Thyroid gland (tissue), 4 donors: ENCODE data around the gene MYH6. TPM values are rescaled to one million over a fixed set of nuclear protein-coding genes. Genes with fewer than 3 reads are reported as not detected.

Experiments
- DNase-seq, 2 donors: peaks; one replicate each; pipeline ENCODE4 v3.0.0-alpha.2; 2019
- H3K27ac ChIP-seq, 3 donors: fragments of 200-600 bp; sonication (generic); 1 replicate in 2 of 3; 2 replicates in 1 of 3; pipeline ENCODE4 v1.5.1; 2016 to 2019; ENCODE audit warnings: mild to moderate bottlenecking in 1 of 3, moderate library complexity in 1 of 3
- H3K27me3 ChIP-seq: fragments of 200-600 bp; sonication (generic); one replicate; pipeline ENCODE4 v1.5.1; 2019
- H3K36me3 ChIP-seq, 2 donors: fragments of 200-600 bp; sonication (generic); one replicate each; pipeline ENCODE4 v1.5.1; 2016 to 2019
- H3K4me1 ChIP-seq, 2 donors: fragments of 200-600 bp; sonication (generic); one replicate each; pipeline ENCODE4 v1.5.1; 2017 to 2019
- H3K4me3 ChIP-seq, 3 donors: fragments of 200-600 bp; sonication (generic); replicated peaks in 1 of 3; 1 replicate in 2 of 3; 2 replicates in 1 of 3; pipeline ENCODE4 v1.5.1; 2016; ENCODE audit warnings: mild to moderate bottlenecking in 1 of 3
- H3K9me3 ChIP-seq: fragments of 200-600 bp; sonication (generic); one replicate; pipeline ENCODE4 v1.5.1; 2017
- POLR2A ChIP-seq, 2 donors: fragments of 450-650 bp; IDR thresholded peaks; one replicate each; pipeline ENCODE4 v1.6.1; 2017; ENCODE audit warnings: antibody characterized with exemption in 2 of 2, mild to moderate bottlenecking in 2 of 2, moderate library complexity in 1 of 2
- WGBS, 2 donors: methylation state at CpG; one replicate each; pipeline ENCODE4 v1.1.5; 2017; 5-methylcytosine and 5-hydroxymethylcytosine counted together
- intact Hi-C: fragments of 100-400 bp; cut with DNase I; formaldehyde crosslinking; loops from one replicate; pipeline ENCODE4 v1.15.1; 2023
- total RNA-seq, 4 donors: library from RNA; depleted of rRNA; stranded (reverse); fragments of >200 nt; gene quantifications; one replicate each; pipeline ENCODE4 v1.2.3, GENCODE V29; 2016
- TF ChIP-seq, protein P1 (sequence below), 6 experiments: fragments of 200-600 bp in 3 of 6; fragments of 450-650 bp in 3 of 6; sonication (generic) in 3 of 6; IDR thresholded peaks; one replicate each; pipeline ENCODE4 v1.5.1; 2016 to 2019; ENCODE audit warnings: antibody characterized with exemption in 6 of 6, mild to moderate bottlenecking in 2 of 6, inconsistent platforms in 1 of 6, moderate library complexity in 1 of 6

MYH6 gene
- total RNA-seq, 4 donors from 2014 or later: not detected

DNA sequence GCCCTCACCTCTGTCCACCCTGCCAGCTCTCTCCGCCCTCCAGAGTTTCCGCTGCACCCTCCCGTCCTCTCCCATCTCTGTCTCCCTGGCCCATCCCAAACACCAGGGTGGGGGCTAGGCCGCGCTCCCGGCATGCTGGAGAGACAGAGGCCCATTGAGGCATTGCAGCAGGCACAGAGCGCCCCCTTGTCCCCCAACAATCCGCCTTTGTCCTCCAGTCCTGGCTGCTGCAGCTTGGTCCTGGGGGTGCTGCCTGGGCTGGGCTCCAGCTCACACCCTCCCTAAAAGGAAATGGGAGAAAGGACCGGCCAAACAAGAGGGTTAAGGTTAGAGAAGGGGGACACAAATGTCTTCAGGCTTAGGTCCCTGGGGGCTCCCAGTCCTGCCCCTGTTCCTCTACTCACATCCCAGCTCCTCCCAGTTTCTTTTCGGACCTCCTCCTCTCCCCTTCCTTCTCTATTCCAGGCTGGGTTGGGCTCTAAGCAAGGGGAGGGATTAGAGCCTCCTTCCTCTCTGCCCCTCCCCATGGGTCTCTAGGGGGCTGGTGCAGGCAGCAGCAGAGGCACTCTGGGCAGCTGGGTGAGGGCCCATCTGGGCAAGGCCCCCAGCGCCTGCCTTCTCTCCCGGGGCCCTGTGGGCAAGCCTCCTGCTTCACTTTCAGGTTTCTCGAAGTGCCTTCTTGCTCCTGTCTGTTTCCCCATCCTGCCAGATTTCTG, 31.4 kb downstream of the MYH6 start, which contains the start of gene CMTM5:
TSS of gene CMTM5 (plus strand) at position 565 of the 716 bp plus-strand sequence. CDS start 206 bp downstream, outside the sequence.
- 54% methylated on average over 13 of the region's 13 CpGs for WGBS, 2 donors
- TF ChIP-seq, protein P1, sequence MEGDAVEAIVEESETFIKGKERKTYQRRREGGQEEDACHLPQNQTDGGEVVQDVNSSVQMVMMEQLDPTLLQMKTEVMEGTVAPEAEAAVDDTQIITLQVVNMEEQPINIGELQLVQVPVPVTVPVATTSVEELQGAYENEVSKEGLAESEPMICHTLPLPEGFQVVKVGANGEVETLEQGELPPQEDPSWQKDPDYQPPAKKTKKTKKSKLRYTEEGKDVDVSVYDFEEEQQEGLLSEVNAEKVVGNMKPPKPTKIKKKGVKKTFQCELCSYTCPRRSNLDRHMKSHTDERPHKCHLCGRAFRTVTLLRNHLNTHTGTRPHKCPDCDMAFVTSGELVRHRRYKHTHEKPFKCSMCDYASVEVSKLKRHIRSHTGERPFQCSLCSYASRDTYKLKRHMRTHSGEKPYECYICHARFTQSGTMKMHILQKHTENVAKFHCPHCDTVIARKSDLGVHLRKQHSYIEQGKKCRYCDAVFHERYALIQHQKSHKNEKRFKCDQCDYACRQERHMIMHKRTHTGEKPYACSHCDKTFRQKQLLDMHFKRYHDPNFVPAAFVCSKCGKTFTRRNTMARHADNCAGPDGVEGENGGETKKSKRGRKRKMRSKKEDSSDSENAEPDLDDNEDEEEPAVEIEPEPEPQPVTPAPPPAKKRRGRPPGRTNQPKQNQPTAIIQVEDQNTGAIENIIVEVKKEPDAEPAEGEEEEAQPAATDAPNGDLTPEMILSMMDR (IDR thresholded peaks at IDR 0.05): no peak
- TF ChIP-seq POLR2A (IDR thresholded peaks at IDR 0.05): no peak
- Histone ChIP-seq H3K27ac (no peak within 1 kb of the TSS), H3K36me3 (no peaks in the 10 kb centered on the region), H3K27me3 (no peaks in the 10 kb centered on the region), H3K4me1 (no peaks in the 10 kb centered on the region), H3K9me3 (no peaks in the 10 kb centered on the region), H3K4me3 (no peak within 1 kb of the TSS)
- no peak for DNase-seq
- intact Hi-C loops: loop anchor here (5.0 kb wide), 1 partner anchor 114 kb away; no protein-coding TSS in a partner anchor

DNA sequence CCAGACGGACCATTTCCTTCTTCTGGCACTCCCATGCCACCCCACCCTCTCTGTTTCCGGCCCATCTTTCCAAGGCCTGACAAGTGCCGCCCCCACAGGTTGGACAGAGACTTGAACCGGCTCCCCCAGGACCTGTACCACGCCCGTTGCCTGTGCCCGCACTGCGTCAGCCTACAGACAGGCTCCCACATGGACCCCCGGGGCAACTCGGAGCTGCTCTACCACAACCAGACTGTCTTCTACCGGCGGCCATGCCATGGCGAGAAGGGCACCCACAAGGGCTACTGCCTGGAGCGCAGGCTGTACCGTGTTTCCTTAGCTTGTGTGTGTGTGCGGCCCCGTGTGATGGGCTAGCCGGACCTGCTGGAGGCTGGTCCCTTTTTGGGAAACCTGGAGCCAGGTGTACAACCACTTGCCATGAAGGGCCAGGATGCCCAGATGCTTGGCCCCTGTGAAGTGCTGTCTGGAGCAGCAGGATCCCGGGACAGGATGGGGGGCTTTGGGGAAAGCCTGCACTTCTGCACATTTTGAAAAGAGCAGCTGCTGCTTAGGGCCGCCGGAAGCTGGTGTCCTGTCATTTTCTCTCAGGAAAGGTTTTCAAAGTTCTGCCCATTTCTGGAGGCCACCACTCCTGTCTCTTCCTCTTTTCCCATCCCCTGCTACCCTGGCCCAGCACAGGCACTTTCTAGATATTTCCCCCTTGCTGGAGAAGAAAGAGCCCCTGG, 32.4 kb downstream of the MYH6 start:
- DNase-seq: no peak
- Histone ChIP-seq H3K36me3 (no peaks in the 10 kb centered on the region), H3K27ac (no peak overlapping the region), H3K4me3 (no peak overlapping the region), H3K27me3 (no peaks in the 10 kb centered on the region), H3K4me1 (no peaks in the 10 kb centered on the region), H3K9me3 (no peaks in the 10 kb centered on the region)
- intact Hi-C loops: loop anchor here (5.0 kb wide), 1 partner anchor 113 kb away; no protein-coding TSS in a partner anchor
- no peak for TF ChIP-seq POLR2A (IDR thresholded peaks at IDR 0.05)
- TF ChIP-seq, protein P1 (IDR thresholded peaks at IDR 0.05): no peak
- WGBS, 2 donors: 84 to 88% methylated on average over 12 to 18 of the region's 21 CpGs

DNA sequence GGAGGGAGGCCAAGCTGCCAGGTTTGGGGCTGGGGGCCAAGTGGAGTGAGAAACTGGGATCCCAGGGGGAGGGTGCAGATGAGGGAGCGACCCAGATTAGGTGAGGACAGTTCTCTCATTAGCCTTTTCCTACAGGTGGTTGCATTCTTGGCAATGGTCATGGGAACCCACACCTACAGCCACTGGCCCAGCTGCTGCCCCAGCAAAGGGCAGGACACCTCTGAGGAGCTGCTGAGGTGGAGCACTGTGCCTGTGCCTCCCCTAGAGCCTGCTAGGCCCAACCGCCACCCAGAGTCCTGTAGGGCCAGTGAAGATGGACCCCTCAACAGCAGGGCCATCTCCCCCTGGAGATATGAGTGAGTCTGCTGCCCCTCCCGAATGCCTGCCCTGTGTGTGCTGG, 35.0 kb downstream of the MYH6 start:
- 86 to 87% methylated on average over 3 of the region's 3 CpGs for WGBS, 2 donors
- intact Hi-C loops: no loop called here
- Histone ChIP-seq H3K27me3 (no peaks in the 10 kb centered on the region), H3K4me3 (no peak overlapping the region), H3K4me1 (no peaks in the 10 kb centered on the region), H3K9me3 (no peaks in the 10 kb centered on the region), H3K27ac (no peak overlapping the region), H3K36me3 (no peaks in the 10 kb centered on the region)
- DNase-seq: no peak
- no peak for TF ChIP-seq POLR2A (IDR thresholded peaks at IDR 0.05)
- TF ChIP-seq, protein P1 (IDR thresholded peaks at IDR 0.05): no peak

DNA sequence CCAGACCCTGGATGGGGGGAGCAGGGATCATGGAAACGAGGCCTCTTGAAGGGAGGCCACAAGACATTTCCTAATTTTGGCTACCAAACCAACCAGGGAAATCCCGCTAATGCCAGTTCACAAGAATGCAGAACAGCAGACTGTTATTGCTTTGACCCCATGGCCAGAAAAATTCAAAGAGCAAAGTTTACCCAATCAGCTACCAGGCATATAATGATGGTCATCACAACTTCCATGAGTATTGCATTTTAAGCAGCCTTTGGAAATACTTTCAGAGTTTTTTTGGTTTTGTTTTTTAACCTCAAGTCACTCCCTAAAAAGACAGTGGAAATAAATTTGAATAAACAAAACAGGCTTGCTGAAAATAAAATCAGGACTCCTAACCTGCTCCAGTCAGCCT, 35.6 kb downstream of the MYH6 start, which contains the start of gene IL25:
TSS of gene IL25 (plus strand) at position 301 of the 400 bp plus-strand sequence.
- Histone ChIP-seq H3K9me3 (no peaks in the 10 kb centered on the region), H3K4me3 (no peak within 1 kb of the TSS), H3K27me3 (no peaks in the 10 kb centered on the region), H3K27ac (no peak within 1 kb of the TSS), H3K36me3 (no peaks in the 10 kb centered on the region), H3K4me1 (no peaks in the 10 kb centered on the region)
- TF ChIP-seq, protein P1 (IDR thresholded peaks at IDR 0.05): no peak
- TF ChIP-seq POLR2A (IDR thresholded peaks at IDR 0.05): no peak
- DNase-seq: no peak
- 80 to 83% methylated on average over 2 of the region's 2 CpGs for WGBS, 2 donors
- intact Hi-C loops: no loop called here

DNA sequence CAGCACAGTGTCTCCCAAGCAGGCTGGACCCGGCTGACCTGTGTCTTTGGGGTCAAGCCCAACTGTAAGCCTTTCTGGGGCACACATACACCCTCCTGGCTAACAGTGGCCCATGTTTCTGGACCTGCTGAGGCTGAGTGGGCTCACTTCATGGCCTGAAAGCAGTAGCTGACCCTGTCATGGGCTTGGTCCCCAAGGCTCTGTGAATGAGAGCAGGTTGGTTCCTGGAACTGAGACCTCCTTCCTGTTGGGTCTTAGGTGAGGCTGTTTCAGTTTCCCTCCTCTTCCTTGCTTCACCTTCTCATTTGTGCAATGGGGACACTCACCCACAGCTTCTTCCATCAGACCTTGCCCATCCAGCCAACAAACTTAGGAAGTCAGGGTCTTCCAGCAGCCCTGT, 36.2 kb downstream of the MYH6 start:
- Histone ChIP-seq H3K4me1 (peaks cover 0 to under 1% of the 10 kb centered on the region in 2 donors), H3K27me3 (no peaks in the 10 kb centered on the region), H3K36me3 (no peaks in the 10 kb centered on the region), H3K27ac (no peak overlapping the region), H3K9me3 (no peaks in the 10 kb centered on the region), H3K4me3 (no peak overlapping the region)
- WGBS, 2 donors: 86% methylated on average over 1 of the region's 1 CpG; no CpG with 5 or more reads in 1 of the 2 donors
- DNase-seq: no peak
- intact Hi-C loops: no loop called here
- no peak for TF ChIP-seq POLR2A (IDR thresholded peaks at IDR 0.05)
- TF ChIP-seq, protein P1 (IDR thresholded peaks at IDR 0.05): no peak
